GM18517 (cell line): Measurements from ENCODE around the gene CCDC57.
"Not testable (repeated sequence)": the region's sequence is repeated elsewhere in the genome, so short reads cannot be mapped to it uniquely, and the experiment has no call there.

Source experiments
- ATAC-seq: cut with Tn5 transposase; IDR thresholded peaks from one replicate; pipeline ENCODE4 v1.9.1; 2021; ENCODE audit warnings: mild to moderate bottlenecking, moderate library complexity; ENCODE audit not compliant: unreplicated experiment

Gene CCDC57

DNA sequence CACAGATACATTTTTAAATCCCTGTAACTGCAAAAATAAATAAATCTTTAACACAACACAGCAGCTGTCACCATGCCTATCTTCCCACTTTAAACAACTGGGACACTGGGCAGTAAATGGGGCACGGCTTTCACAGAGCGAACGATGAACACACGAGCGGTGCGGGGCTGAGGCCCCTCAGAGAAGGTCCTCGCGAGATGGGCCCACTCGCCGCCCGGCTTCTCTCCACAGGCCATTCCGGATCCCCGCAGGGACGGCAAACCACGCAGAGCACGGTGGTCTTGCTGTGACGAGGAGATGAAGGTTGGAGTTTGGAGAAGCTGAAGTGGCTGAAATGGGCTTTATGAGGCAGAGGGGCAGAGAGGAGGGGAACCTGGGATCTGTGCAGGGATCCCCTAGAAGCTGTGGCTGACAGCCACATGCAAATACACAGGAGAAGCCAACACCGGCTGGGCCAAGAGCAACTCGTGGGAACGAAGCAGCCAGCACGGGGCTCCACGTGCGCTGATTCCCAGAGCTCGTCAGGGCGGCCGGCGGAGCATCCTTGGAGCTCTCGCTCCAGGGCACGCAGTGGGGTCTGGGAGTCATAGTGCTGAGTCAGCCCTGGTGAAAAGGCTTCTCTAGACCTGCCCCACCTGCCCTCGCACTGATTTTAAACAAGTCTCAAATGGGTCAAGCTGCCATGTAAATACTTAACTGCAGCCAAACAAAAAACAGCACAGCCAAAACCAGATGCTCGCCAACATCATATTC is 31.7 kb downstream of the CCDC57 start:
- no peak for ATAC-seq

DNA sequence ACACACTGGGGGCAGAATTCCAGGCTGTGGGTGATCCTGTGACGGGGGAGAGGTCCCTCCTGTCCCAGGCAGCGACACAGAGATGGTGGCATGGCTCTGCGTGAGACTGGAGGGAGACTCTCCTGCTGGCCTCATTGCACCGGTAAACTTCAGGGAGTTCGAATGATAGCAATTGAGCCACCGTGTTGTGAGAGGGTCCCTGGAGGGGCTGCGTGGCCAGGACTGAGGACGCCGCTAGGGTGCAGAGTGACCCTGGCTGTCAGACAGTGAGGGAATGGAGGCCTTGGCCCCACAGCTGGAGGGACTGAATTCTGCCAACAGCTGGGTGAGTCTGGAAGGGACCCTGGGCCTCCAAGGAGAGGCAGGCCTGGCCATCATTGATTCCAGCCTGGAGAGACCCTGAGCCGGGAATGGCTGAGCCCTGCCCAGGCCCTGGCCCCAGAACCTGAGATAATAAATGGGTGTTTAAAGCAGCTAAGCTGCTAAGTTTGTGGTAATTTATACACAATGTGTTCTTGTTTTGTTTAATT is 32.6 kb downstream of the CCDC57 start:
- ATAC-seq, result no peak

DNA sequence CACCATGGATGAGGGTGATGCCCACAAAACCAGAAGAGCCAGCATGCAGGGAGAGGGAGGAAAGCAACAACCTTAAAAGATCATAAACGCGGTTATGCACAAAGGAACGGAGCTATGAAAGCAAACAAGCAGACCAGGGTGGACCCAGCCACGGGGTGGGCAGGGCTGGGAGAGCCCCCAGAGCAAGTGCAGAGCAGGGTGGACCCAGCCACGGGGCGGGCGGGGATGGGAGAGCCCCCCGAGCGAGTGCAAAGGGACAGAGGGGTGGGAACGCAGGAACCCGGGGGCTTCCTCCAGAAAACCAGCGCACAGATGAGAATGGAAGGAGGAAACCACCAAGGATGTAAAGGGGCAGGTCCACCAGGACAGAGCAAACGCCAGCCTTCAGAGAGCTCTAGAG is 33.2 kb downstream of the CCDC57 start:
- no peak for ATAC-seq

DNA sequence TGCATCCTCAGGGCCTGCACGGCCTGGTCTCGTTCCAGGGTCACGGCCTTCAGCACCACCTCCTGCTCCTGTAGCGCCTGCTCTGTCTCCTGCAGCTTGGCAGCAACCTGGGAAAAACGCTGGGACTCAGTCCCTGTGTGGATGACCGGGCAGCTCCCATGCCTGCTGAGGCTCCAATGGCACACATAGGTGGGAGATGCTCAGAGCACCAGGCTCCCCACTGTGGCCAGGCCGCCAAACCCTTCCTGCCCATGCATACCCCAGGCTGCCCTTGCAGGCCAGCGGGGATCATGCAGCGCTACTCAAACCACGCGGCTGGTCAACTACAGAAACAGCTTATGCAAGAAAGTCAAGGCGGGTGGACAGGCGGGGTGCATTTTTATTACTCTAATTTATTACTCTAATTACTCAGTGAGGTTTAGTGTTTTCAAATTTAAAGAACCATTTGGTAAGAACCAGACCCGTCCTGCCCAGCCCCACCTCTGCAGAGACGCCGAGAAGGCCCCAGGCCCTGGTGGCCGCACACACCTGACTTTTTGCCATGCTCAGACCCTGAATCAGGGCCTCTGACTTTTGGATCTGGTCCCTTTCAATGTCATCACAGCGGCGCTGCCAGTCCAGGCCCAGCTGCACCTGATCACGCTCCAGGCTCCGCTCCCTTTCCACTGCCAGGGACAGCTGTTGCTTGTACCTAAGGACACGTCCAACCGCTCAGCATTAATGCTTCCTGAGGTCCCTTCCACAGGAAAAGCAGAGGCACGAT is 34.0 kb downstream of the CCDC57 start:
- ATAC-seq, result no peak

DNA sequence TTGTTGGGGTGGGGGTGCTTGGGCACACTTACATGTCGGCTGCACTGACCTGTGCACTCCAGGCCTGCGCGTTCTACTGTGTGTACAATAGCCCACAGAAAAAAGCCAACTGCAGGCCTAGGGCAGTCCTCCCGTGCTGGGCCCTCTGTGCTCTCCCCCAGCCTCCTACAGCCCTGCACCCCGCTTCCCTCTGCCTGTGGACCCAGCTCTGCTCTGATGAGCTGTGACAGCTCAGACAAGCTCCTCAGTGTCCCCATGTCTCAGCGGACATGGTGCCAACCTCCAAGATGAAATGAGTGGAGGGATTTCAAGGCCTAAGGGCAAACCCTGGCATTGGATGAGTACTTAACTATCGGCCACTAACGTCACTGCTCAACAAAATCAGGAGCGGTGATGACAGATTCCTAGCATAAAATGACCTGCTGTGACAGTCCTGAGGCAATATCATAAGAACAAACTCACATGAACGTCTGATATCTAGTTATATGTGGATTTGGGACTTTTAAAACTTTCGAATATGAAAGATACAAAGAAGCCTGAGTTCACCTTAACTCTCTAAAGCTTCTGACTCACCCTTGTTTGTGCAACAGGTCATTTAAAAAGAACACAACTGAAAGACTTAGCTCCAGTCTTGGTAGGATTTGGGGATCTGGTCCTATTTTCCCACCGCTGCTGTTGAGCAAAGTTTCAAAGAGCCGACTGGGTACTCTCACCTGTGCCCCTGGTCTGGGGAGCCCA is 34.7 kb downstream of the CCDC57 start:
- no peak for ATAC-seq

DNA sequence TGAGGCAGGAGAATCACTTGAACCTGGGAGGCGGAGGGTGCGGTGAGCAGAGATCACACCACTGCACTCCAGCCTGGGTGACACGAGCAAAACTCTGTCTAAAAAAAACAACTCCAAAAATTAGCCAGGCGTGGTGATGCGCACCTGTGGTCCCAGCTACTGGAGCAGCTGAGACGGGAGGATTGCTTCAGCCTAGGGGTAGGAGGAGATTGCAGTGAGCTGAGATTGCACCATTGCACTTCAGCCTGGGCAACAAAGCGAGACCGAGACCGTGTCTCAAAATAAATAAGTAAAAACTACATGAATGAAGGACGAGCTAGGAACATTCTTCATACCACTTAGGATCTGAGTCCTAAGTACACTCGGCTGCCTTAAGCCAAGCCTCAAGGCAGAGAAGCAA is 35.4 kb downstream of the CCDC57 start:
- no peak for ATAC-seq

DNA sequence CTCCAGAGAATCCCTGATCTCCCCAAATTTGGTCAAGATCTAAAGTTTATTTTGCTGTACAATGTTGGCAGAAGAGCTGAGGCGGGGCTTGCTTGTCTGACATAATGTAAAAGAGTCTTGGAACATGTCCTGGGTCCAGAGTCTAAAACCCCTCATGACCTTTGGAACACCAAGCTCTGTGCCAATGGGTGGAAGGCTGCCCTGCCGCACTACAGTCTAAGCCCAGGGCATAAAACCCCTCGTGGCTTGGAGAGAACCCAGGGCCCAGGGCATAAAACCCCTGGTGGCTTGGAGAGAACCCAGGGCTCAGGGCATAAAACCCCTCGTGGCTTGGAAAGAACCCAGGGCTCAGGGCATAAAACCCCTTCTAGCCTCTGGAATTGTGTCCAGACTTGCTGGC is 36.7 kb downstream of the CCDC57 start:
- no peak for ATAC-seq

DNA sequence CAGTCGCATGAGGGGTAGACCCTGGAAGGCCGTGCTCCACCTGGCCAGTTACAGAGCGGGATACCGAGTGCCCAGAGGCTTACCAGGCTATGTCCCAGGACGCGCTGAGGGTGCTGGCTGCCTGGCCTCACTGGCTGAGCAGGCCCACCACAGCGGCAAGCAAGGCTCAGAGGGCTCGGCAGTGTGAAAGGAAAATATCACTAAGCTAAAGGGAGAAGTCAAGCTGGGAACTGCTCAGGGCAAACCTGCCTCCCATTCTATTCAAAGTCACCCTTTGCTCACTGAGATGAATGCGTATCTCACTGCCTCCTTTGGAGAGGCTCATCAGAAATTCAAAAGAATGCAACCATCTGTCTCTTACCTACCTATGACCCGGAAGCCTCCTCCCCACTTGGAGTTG is 37.4 kb downstream of the CCDC57 start:
- ATAC-seq, result no peak

DNA sequence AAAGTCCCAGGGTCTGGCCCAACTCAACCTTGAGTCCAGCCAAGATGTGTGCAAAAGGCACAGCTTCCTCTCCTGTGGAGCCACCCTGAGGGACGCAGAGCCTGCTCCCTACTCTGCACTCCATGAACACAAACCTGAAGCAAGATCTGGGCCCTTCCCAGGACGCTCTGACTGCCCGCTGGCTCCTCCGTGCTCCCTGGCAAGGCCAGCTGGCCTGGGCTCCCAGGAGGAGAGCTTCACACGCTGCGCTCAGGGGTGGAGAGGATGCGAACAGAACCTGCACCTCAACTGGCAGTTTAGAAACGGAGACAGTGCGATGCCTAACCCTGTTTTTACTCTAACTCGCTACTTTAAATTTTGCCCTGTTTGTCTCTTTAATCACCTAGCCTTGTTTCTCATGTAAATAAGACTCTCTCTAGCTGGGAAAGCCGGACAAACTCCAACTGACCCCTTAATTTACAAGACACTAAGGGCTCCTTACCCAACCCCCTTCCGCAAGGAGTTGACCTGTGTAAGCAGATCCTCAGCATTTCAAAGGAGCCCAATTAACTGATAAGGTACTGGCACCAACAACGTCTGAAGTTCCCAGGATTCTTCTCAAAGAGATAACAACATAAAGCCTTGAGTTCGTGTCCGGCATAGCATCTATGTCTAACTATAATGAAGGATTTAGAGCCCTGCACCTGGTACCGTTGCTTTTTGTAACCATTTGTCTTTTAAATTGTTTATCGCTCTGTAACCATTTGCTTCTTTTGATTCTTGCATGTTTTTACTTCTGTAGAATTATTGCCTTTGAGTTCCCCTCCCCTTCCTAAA is 38.4 kb downstream of the CCDC57 start:
- ATAC-seq, result not testable (repeated sequence)

DNA sequence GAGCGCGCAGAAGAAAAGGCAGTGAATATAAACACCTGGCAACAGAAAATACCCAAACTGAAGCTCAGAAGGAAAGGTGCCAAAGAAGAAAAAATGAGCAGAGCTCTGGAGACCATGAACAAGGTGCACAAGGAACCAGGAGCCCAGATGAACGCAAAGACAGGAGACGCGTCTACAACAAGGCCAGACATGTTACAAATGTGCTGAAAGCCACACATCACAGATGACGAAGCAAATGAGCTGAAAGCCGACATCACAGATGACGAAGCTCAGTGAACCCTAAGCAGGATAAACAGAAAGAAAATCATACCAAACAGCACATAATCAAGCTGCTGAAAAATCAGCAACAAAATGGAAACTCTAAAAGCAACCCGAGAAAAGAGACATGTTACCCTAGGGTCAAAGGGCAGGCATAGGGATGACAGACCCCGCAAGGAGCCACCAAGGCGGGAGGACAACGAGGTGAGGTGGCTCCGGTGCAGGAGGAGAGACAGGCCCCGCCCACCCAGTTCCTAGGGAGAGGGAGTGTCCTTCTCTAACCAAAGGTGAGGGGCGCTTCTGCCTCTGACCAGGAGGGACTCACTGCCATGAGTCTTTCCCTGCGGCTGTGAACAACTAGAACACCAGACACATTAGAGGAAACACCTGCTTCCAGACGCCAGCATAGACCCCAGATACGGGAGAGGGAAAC is 39.1 kb downstream of the CCDC57 start:
- ATAC-seq, result no peak

DNA sequence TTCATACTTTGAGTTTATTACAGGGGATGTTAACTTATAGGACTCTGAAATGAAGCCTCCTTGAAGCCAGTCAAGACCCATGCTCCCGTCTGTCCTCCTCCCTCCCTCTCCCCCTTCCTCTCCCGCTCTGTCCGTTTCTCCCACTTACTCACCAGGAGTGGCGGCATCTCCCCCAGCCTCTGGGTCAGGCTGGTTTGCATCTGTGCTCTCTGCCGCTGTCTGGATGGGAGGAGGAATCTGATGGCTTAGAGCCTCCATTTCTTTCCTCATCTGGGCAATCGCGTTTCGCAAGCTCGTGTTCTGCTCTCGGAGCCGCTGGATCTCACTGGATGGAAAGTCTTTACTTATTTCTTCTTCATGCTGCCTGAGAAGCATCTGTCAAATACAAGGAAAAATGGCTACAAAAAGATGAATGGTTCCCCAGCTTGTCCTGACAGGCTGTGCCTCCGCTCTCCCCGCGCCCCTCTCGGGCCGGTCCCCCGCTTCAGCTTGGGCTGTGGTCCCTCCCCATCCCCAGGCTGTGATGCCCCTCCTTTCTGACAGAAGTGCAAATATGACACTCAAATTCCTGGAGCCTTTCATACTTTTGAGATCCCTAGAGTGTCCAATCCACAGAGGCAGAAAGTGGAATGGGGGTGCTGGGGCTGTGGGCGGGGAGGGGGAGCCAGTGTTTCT is 40.0 kb downstream of the CCDC57 start:
- ATAC-seq, result no peak

DNA sequence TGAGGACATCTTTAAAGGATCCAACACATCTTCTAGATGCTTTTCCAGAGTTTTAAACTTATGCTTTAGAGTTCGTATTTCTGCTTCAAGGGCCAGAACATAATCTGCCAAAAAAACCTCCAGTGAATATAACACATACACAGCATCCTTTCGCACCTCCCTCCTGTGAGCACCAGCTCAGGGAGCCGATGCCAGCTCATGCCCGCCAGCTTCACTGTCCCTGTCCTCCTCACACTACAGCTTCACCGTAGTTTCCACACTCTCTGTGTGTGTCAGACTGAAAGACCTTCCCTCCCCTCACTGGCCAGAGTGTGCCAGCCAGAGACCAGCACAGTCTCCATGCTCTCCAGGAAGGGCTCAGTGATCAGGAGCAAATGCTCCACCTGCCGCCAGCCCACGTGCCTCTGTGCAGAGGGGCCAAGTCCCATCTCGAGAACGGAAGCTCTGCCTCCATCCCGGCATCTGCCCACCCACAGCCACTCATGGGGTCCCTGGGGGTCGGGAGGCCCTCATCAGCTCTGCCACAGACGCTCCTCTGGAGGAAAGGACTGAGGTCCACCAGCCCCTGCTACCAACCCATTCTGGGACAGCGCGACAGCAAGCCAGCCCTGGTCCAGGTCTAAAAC is 40.8 kb downstream of the CCDC57 start:
- no peak for ATAC-seq

DNA sequence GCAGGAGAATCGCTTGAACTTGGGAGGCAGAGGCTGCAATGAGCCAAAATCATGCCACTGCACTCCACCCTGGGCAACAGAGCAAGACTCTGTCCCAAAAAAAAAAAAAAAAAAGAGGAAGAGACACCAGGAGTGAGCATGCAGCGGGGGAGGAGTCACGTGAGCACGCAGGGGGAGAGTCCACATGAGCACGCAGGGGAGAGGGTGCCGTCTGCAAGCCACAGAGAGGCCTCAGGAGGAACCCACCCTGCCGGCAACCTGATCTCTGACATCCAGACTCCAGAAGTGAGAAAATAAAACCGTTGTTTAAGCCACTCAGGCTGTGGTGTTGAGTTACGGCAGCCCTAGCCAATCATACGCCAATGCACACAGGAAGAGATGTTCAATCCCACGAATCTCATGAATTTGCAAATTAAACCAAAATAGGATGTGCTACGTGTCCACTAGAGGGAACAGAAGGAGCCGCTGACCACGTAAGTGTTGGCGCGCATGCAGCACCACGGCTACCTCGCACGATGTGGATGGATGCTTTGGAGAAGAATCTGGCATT is 42.2 kb downstream of the CCDC57 start:
- no peak for ATAC-seq

DNA sequence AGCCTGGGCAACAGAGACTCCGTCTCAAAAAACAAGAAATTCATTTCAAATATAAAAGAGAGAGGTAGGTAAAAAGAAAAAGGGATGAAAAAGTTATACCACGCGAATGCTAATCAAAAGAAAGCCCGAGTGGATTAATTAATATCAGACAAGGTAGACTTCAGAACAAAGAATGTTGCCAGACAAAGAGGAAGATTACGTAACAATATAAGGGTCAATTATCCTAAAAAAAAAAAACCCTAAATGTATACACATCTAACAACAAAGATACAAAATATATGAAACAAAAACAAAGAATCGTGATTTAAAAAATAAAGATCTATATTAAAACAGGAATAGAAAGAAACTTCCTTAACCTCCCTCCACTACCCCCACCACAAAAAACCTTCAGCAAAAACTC is 44.1 kb downstream of the CCDC57 start:
- no peak for ATAC-seq

DNA sequence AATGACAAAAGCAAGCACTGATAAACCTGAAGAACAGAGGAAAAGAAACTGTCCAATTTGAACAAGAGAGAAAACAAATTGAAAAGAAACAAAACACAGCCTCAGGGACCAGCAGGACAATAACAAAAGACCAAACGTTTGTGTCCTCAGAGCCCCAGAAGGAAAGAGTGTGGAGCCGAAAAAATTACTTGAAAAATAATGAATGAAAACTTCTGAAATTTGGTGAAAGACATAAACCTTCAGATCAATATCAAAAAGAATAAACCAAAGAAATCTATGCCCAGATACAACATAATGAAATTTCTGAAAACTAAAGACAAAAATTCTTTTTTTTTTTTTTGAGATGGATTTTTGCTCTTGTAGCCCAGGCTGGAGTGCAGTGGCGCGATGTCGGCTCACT is 45.6 kb downstream of the CCDC57 start:
- no peak for ATAC-seq

DNA sequence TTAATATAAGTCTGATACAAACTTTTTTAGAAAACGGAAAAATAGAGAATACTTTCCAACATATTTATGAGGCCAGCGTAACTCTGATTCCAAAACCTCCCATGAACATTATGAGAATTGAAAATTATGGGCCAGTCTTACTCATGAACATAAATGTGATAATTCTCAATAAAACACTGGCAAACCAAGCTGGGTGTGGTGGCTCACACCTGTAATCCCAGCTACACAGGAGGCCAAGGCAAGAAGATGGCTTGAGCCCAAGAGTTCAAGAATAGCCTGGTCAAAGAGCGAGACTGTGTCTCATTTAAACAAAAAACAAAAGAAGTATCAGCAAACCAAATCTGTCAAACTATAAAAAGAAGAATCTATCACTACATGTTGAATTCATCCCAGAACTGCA is 47.8 kb downstream of the CCDC57 start:
- ATAC-seq, result no peak

DNA sequence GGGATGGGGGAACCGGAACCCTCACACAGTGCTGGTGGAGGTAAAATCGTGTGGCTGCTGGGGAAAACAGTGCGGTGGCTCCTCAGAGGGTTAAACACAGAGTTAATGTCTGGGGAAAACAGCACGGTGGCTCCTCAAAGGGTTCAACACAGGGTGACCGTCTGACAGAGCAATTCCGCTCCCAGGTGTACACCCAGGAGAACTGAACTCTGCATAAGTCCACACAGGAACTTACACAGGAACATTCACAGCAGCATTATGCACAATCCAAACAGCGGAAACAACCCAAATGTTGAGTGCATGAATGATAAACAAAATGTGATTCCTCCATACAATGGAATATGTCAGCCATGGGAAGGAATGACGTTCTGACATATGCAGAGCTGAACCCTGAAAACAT is 51.4 kb downstream of the CCDC57 start:
- ATAC-seq, result no peak

DNA sequence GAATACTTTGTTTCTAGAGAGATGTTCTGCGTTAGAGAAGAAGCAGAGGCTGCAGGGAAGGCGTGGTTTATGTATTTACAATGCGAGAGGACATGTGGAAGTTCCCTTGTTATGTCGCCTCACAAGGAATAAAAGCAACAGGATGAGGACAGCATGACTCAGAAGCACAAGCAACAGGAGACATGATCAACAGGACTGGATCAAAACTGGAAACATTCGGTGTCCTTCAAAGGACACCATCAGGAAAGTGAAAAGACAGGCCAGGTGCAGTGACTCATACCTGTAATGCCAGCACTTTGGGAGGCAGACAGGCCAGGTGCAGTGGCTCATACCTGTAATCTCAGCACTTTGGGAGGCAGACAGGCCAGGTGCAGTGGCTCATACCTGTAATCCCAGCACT is 52.6 kb downstream of the CCDC57 start:
- no peak for ATAC-seq

DNA sequence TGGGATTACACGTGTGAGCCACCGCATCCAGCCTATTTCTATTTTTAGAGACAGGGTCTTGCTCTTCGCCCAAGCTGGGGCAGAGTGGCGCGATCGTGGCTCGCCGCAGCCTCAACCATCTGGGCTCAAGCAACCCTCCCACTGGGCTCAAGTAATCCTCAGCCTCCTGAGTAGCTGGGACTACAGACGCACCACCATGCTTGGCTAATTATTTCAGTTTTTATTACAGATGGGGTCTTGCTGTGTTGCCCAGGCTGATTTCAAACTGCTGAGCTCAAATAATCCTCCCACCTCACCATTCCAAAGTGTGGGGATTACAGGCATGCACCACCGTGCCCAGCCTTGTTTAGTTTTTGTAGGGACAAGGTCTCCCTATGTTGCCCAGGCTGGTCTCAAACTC is 53.8 kb downstream of the CCDC57 start:
- ATAC-seq, result no peak
